Eye (tissue), 1 donor: ENCODE data around the gene CLDN19.
A peak's percentile ranks its signal among the peaks of the same experiment; 100 is the strongest.

ENCODE experiments used
- DNase-seq: peaks from one replicate; pipeline ENCODE4 v3.0.0-alpha.2; 2015

Gene CLDN19, protein sequence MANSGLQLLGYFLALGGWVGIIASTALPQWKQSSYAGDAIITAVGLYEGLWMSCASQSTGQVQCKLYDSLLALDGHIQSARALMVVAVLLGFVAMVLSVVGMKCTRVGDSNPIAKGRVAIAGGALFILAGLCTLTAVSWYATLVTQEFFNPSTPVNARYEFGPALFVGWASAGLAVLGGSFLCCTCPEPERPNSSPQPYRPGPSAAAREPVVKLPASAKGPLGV

DNA sequence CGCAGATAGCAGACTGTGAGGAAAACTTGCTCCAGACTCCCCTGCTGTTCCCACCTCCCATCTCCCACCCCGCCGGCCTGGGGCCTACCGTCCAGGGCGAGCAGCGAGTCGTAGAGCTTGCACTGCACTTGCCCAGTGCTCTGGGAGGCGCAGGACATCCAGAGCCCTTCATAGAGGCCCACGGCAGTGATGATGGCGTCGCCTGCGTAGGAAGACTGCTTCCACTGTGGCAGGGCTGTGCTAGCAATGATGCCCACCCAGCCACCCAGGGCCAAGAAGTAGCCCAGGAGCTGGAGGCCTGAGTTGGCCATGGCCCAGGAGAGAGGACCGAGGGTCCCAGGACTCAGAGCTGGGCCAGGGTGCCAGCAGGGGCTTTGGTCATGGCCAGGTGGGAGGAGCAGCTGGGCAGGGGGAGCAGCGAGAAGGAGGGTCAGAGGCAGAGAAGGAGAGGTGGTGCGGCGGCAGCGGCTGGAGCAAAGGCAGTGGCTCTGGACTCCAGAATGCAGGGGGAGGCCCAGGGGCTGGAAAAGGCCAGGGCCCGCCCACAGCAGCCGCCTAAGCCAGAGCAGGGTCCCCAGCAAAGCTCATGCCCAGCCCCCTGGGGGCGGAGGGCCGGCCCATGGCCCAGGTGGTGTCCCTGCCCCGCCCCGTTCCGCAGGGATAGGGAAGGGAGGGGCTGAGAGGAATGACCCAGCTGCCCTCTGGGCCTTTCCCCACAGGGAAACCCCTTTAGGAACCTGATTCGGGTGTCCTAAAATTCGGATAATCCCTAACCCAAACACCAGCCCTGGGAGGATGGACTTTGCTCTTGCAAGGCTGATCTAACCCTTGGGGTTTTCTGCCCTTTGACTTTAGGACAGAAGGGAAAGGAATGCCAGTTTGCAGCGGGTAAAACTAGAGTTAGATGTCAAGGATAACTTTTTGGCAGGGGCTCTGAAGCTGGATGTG is at the start of gene CLDN19:
TSS of gene CLDN19 (minus strand) at position 484 of the 948 bp plus-strand sequence. CDS start at position 311, 173 bp downstream.
- DNase-seq, result peak; percentile 65

DNA sequence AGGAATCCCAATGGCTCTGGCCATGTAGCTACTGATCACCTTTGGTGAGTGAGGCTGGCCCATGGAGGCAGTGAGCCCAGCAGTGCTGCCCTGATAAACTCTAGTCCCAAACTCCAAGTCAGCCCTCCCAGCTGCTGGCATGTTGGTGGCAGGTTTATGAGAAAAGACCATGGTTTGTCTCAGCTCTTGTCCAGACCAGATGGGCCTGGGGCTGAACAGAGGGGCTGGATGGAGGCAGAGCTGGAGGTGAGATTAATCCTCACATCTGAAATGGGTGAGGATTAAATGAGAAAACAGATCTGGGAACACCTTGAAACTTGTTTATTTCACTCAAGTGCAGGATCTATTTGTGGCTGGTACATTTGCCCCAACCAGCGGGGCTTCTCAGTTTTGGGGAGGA is 48.0 kb upstream of the CLDN19 start:
- no peak for DNase-seq

DNA sequence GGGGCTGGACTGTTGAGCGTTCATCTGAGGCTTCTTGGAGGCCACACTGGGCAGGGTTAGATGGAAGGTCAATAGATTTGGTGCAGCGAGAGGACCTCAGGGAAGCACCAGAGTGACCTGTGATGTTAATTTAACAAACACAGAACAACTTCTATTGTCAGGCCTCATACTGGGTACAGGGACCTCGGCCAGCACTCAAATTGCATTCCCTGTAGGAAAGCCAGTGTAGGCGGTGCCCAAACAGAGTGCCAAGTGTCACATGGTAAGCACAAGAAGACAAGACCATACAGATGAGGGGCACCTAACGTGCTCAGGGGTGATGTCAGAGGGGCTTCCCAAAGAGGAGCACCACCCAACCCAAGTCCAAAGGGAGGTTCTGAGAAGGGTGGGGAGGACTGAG is 46.1 kb upstream of the CLDN19 start:
- DNase-seq, result no peak

DNA sequence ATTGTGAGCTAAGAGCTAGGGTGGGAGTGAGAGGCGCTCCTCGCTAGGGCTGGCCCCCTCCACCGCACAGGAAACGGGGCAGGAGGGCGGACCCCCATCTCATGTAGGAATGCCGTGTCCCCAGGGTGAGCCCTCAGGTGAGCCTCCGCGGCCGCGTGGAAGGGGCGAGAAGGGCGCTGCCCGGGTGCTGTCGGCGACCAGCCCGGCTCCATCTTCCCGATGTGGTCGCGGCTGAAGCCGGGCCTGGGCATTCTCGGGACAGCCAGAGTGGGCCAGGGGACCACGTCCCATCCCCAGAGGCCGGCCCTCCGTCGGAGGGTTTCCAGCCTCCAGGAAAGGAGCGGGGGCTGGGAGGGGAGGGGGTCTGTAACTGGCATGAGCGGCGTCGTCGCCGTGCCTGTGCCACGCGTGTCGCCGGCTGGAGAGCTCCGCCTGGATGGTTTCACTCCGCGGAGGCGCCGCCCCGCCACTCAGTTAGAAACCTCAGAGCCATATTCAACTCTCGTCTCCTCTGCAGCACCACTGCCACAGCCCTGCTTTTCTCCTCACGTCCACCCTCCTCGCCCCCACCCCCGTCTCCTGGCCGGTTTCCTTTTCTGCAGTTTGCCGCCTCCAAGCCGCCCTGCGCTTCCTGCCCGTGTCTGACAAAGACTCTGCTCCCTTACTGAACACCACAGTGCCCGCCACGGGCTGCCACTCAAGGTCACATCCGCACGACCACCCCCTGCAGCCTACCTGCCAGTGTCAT is 45.1 kb upstream of the CLDN19 start, which contains the start of gene TMEM269:
TSS of gene TMEM269 (plus strand) at position 46 of the 748 bp plus-strand sequence. CDS start 4,903 bp downstream, outside the sequence.
- peak; percentile 47 for DNase-seq

DNA sequence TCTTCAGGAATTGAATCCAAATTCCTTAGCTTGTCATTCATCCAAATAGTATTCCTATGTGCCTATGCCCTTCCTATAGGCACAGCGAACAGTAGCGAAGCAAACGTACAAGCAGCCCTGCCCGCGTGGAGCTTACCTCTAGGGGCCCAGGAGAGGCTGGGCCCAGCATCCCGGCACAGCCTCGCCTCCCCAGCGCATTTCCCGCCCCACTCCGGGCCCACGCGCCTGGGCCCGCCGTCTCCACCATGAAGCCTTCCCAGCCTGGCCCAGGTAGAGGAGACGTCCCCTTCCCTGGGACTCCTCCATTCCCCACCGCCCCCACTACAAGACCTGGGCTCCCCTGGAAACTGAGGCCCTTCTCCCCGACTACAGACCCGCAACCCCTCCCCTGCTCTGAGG is 44.5 kb upstream of the CLDN19 start:
- no peak for DNase-seq

DNA sequence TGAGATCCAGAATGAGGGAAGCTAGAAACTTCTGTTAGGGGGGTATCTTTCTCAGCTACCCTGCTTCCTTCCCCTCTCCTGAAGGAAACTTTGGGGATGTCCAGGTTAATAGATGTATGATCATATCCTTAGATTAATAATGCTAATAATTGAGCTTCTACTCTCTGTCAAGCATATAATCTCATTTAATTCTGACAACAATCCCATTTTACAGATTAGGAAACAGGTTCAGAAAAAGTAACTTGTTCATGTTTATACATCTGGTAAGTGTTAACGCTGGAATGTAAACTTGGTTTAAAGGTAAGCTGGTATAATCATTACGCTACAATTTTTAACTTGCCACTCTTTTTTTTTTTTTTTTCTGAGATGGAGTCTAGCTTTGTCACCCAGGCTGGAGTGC is 43.1 kb upstream of the CLDN19 start:
- no peak for DNase-seq

DNA sequence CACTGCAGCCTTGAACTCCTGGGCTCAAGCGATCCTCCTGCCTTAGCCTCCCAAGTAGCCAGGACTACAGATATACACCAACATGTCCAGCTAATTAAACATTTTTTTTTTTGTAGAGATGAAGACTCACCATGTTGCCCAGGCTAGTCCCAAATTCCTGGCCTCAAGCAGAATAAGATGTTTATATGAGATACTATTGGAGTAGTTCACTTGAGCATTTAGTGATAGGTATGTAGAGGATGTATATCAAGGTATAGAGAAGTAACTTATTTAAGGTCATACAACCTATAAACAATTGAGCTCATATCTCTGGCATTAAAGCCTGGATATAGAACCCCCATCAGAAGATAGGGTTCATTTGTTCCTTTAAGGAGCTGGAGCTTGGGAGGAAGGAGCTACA is 40.1 kb upstream of the CLDN19 start:
- DNase-seq, result no peak

DNA sequence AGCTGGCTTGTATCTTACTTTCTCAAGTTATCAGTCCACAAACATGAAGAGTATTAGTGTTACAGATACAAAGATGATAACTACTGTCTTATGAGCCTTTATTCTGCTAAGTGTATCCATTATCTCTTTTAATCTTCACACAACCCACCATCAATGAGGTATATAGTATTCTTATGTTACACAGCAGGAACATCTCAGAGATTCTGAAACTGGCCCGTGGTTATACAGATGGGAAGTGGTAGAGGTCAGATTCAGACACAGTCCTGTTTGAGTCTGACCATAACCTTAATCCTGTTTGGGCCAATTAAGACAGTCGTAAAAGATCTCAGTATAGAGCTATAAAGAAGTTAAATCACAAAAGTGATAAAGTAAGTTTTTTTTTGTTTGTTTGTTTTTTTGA is 39.7 kb upstream of the CLDN19 start:
- DNase-seq, result no peak

DNA sequence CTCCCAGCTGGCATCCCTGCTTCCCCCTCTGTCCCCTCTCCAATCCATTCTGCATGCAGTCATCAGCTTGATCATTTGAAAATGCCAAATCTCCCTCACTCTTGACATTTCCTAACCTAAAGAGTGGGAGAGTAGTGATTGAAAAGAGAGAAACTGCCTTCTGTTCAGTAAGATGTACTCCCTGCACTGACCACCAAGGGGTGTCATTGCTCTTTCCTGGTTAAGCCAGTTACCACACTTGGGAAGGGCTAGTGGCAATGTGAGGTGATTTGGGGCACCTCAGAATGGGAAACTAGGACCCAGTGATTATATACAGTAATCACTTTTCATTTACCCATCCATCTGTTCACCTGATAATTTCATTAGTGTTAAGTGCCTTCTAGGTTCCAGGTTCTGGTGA is 37.8 kb upstream of the CLDN19 start:
- peak; percentile 70 for DNase-seq

DNA sequence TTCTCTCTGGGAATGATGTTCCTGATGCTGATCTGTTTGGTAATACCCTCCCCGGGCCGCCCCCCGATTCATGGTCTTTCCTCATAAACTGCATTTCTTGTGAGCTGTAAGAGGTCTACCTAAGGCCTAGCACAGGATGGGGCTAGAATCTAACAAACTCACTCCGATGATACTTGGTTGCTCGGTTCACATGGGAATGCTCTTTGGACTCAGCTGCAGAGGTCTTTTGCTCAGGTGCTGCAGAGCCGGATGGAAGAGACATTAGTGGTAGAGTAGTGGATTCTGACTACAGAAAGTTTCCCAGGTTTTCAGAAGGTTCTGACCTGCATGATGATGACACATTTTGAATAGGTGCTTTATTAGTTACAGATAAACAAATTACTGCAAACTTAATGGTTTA is 36.5 kb upstream of the CLDN19 start:
- DNase-seq, result no peak

DNA sequence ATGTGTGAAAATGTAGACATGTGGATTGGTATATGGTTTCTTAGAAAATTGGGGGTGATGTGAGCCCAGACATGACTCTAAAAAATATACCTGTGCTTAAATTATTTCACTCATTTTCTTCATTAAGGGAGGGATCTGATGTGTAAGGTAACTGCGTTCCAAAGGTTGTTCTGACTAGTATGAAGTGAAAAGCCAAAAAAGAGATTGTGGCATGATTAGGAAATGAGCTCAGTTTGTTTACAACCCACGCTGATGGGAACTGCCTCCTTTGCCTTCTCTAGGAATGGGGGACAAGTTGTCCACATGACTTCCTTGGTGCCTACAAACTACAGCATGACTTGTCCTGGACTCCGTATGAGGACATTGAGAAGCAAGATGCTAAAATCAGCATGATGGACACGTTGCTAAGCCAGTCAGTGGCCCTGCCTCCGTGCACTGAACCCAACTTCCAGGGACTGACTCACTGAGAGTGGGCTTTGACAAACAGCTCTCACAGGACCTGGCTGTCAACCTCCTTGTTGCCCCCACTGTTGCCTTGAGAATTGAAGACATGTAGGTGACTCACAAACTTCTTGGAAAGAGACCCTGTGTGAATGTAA is 35.0 kb upstream of the CLDN19 start:
- no peak for DNase-seq

DNA sequence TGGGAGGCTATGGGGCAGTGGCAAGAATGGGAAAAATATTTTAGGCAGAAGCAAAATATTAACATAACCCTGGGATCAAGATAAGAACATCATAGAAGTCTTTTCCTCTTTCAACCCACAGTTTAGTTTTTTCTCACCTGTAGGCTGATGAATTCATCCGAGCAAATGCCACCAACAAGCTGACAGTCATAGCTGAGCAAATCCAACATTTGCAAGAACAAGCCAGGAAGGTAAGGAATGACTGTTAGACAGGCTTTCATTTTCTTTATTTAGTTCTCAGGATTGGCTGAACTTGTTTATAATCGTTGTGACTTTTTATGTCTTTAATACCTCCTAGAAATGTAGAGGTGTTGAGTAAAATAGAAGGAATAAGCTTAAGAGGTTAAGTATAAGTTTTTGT is 33.4 kb upstream of the CLDN19 start:
- DNase-seq, result no peak

DNA sequence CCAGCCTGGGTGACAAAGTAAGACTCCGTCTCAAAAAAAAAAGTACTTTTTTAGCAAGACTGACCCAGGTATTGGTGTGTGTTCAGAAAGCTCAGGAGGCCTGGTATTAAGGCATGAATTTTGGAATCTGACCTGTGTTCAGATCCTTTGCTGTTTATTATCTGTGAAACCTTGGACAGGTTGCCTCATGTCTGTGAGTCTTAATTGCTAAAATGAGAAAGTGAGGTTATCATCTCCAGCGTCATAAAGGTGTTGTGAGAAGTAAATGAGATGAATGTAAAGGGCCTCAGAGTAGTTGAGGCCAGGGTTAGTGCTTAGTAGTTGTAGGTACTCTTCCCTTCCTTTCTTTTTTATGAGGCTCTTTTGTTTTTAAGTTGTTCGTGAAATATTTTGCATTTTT is 29.8 kb upstream of the CLDN19 start:
- DNase-seq, result no peak

DNA sequence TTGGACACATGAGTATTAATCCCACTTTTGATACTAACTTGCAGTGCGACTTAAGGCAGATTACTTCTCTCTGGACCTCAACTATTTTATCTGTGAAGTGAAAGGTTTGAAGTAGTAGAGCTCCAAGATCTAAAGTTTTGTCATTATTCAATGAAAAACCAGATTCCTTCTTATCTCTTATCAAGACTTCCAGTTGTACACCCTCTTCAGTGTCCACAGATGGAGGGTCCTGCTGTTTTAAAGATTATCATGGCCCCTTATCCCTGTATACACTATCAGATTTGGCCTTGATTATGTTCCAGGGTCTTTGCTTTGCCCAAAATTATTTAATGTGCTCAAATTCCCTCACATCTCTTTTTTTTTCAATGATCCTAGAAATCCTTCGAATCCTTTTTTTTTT is 28.1 kb upstream of the CLDN19 start:
- no peak for DNase-seq

DNA sequence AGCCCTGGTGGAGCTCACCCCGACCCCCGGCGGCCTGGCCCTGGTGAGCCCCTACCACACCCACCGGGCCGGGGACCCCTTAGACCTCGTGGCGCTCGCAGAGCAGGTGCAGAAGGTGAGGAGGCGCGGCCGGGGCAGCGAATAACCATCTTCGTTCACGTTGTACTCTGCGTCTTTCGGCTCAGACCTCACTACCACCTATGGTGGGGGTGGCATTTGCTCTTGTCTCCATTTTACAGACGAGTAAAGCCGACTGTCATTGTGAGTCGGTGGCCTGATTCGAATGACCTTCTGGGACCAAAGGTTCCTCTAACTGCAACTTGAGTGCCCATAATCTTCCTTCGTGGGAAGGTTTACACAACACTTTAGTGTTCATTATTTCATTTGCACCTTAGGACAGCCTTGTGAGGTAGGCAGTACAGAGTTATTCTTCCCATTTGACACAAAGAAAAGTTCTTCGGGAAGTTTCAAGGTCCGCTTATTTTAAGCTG is 27.5 kb upstream of the CLDN19 start:
- no peak for DNase-seq

DNA sequence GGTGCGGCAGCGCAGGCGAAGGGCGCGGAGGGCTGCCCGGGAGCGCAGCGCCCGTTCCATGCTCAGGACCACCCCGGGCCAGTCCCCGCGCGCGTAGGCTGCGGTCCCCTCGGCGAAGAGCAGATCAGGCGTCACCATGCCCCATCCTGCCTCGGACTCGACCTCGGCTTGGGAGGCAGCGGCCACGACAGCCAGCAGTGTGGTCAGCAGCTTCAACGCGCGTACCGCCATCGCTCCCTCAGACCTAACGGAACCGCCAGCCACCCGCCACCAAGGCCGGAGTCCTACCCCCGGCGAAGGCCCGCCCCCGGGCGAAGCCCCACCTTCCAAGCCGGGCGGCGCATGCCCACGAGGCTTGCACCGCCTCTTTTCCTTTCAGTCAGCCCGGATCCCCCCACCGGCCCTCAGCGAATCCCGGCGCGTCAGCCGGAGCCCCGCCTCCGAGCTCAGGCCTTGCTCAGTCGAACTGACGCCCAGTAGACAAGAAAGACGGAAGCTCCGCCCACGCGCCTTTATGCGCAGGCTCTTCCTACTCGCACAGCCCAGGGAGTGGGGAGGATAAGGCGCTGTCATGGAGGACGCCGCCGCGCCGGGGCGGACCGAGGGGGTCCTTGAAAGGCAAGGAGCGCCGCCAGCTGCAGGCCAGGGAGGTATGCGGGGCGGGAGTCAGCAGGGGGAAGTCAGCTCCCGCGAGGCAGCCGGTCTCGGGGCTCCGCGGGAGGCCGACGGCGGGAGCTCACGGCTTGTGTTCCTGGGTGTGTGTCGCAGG is 26.9 kb upstream of the CLDN19 start, which contains the start of the genes C1orf50 and P3H1:
TSS of gene C1orf50 (plus strand) at position 509 of the 769 bp plus-strand sequence. CDS start at position 572, 63 bp downstream.
TSS of gene P3H1 (minus strand) at position 288 of the 769 bp plus-strand sequence. CDS start at position 231, 57 bp downstream.
- peak; percentile 100 for DNase-seq

DNA sequence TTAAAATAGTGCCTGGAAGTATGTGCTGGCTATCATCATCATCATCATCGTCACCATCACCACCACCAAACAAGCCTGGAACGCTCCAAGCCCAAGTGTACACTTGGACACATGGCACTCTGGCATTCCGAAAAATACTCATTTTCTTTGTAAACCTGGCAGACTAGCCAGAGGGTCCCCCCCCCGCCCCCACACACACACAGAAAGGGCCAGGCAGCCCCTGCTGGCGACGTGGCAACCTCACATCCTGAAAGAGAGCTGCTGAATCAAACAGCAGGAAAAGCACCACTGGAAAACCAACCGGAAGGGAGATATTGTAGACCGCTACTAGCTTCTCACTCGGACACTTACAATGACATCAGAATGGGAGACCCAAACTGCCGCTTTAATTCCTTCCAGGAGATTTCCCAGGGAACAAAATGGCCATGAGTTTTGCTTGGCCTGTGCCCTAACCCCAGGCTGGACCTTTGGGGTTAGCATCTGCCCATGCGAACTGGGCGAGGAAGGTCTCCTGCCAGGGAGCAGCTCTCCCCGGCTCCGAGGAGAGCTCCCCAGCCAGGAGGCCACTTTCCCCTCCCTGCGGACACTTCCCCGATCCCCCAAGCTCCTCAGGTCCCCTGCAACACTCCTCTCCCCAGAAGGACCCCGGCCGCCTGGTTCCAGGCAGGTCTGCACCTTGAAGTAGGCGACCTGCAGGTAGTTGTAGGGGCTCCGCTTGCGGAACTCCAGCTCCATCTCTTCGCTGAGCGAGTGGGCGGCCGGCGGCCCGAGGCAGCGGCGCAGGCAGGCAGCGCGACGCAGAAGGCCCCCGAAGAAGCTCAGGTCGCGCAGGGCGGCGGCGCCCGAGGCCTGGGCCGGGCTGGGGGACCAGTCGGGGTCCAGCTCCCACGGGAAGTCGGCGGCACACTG is 26.1 kb upstream of the CLDN19 start:
- DNase-seq, result peak; percentile 88

DNA sequence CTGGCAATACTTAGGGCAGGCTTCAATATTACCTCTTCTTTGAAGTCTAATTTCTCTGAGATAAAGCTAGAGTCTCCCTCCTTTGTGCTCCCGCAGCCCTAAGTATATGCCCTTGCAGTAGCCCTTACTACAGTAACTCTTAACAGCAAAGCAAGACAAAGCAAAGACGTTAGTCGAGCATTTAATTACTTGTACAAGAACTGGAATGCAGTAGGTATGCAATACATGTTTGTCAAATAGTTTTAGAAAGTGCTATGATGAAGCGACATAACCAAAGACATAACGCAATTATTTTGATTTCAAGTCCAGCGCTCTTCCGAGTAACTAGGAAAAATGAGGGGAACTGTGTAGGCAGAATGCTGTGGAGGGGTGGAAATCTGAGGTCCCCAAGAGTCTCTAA is 25.2 kb upstream of the CLDN19 start:
- peak; percentile 52 for DNase-seq

DNA sequence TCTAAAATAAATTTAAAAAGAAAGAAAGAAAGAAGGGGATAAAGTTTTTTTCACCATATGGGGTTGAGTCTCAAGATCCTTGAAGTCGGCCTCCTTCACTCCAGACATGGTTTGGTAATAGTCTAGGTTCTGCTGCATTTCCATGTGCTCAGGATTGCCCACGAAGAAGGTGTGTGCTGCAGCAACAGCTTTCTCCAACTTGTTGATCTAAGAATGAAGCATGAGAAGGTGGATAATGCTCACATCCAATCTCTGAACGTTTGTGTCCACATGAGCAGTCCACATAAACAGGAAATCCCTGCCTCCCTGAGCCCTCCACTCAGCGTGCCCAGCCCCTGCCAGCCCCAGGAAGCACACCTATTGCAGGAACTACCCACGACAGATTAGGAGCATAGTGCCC is 22.2 kb upstream of the CLDN19 start:
- no peak for DNase-seq

DNA sequence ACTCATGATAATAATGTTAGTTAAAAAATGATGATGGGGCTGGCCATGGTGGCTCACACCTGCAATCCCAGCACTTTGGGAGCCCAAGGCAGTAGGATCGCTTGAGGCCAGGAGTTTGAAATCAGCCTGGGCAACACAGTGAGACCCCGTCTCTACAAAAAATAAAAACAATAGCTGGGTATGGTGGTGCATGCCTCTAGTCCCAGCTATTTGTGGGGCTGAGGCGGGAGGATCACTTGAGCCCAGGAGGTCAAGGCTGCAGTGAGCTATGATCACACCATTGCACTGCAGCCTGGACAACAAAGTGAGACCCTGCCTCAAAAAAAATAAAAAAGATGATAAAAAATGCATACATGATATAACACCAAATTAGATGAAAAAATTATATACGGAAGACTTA is 21.5 kb upstream of the CLDN19 start:
- DNase-seq, result no peak

DNA sequence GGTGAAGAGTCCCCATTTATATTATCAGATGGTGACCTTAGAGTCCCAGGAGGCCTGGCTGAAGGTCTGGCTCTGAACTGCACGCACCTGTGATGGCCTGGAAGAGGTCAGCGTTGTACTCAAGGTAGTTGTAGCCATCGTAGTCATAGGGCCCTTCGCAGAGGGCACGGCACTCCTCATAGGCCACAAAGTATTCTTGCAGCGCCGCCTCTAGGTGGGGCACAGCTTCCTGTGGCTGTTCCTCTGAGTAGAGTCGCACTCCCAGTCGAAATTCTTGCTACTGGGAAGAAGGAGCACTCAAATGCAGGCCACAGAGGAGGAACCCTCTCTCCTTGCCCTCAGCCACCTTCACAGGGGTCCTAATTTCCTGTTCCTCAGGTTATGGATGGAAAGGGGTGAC is 19.1 kb upstream of the CLDN19 start:
- no peak for DNase-seq
